KOPT-K1 (cell line): ENCODE results near the gene TLX2.
"Not testable (repeated sequence)": the region's sequence is repeated elsewhere in the genome, so short reads cannot be mapped to it uniquely, and the experiment has no call there.

Experiments
- H3K27ac ChIP-seq: fragments of 200-600 bp; sonication (generic); 2 replicates; pipeline ENCODE4 v1.5.1; 2016; ENCODE audit warnings: antibody characterized with exemption, mild to moderate bottlenecking, low read depth, low read length; ENCODE audit not compliant: poor library complexity, severe bottlenecking
- H3K36me3 ChIP-seq: fragments of 200-600 bp; sonication (generic); 2 replicates; pipeline ENCODE4 v1.5.1; 2017; ENCODE audit warnings: antibody characterized with exemption, mild to moderate bottlenecking, low read length, moderate library complexity; ENCODE audit not compliant: insufficient read depth
- H3K9me3 ChIP-seq: fragments of 200-600 bp; sonication (generic); 2 replicates; pipeline ENCODE4 v1.5.1; 2017; ENCODE audit warnings: antibody characterized with exemption, low read length, mild to moderate bottlenecking; ENCODE audit not compliant: insufficient read depth, poor library complexity, severe bottlenecking

TLX2 gene

DNA sequence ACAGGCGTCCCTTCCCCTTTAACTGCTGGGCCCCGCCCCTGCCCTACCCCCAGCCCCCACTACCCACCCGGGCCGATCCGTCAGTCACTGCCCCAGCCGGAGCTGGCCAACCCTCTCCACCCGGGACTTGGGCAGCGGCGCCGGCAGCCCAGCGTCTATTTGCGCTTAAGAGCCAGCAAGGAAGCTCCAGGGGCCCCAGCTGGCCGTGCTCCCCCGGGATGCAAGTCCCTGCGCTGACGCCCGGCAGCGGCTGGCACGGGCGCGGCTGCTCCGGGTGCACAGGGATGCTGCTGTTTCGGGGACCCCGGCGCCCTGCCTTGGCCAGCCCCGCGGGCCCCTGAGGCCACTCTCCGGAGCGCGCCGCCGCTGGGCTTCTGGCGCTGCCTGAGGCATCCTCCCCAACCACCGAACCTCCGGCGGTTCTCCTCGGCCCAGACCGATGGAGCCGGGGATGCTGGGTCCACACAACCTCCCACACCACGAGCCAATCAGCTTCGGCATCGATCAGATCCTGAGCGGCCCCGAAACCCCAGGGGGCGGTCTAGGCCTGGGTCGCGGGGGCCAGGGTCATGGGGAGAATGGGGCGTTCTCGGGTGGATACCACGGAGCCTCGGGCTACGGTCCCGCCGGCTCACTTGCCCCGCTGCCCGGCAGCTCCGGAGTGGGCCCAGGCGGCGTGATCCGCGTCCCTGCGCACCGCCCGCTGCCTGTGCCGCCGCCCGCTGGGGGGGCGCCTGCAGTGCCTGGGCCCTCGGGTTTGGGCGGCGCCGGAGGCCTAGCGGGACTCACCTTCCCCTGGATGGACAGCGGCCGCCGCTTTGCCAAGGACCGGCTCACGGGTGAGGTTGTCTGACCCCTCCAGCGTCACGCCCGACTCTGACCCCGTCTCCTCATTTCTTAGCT, at the start of gene TLX2:
TLX2 (plus strand) TSS at position 83 of the 903 bp plus-strand sequence; CDS start at position 440, 357 bp downstream.
- H3K9me3 ChIP-seq, result no peaks in the 10 kb centered on the region
- no peaks in the 10 kb centered on the region for H3K36me3 ChIP-seq
- no peak within 1 kb of the TSS for H3K27ac ChIP-seq

DNA sequence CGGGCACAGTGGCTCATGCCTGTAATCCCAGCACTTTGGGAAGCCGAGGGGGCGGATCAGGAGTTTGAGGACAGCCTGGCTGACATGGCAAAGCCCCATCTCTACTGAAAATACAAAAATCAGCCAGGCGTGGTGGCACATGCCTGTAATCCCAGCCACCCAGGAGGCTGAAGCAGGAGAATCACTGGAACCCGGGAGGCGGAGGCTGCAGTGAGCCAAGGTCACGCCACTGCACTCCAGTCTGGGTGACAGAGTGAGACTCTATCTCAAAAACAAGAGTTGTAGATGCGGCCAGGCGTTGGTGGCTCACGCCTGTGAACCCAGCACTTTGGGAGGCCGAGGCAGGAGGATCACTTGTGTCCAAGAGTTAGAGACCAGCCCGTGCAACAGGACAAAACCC, 43.5 kb upstream of the TLX2 start:
- not testable (repeated sequence) for H3K27ac ChIP-seq, H3K9me3 ChIP-seq
- peaks cover 17% of the 10 kb centered on the region for H3K36me3 ChIP-seq

DNA sequence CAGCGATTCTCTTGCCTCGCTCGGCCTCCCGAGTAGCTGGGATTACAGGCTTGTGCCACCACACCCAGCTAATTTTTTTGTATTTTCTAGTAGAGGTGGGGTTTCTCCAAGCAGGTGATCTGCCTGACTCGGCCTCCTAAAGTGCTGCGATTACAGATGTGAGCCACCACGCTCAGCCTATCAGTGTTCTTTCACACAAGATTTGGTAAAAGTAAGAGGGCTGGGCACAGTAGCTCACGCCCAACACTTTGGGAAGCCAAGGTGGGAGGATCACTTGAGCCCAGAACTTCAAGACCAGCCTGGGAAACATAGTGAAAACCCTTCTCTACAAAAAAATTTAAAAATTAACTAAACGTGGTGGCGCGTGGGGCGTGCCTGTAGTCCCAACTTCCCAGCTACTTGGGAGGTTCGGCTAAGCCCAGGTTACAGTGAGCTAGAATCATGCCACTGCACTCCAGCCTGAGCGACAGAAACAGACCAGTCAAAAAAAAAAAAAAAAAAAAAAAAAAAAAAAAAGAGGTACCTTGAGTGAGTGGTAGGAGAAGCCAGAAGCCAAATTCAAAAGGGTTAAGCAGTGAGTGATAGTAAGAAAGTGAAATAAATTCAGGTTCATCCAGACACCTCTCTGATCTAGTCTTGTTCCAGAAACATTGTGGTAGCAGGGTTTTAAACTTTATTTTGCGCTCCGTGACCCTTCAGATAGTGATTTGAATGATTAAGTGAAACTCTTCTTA, 42.8 kb upstream of the TLX2 start:
- Histone ChIP-seq H3K9me3 (no peaks in the 10 kb centered on the region), H3K27ac (peak overlapping the region; percentile 75), H3K36me3 (peaks cover 24% of the 10 kb centered on the region)

DNA sequence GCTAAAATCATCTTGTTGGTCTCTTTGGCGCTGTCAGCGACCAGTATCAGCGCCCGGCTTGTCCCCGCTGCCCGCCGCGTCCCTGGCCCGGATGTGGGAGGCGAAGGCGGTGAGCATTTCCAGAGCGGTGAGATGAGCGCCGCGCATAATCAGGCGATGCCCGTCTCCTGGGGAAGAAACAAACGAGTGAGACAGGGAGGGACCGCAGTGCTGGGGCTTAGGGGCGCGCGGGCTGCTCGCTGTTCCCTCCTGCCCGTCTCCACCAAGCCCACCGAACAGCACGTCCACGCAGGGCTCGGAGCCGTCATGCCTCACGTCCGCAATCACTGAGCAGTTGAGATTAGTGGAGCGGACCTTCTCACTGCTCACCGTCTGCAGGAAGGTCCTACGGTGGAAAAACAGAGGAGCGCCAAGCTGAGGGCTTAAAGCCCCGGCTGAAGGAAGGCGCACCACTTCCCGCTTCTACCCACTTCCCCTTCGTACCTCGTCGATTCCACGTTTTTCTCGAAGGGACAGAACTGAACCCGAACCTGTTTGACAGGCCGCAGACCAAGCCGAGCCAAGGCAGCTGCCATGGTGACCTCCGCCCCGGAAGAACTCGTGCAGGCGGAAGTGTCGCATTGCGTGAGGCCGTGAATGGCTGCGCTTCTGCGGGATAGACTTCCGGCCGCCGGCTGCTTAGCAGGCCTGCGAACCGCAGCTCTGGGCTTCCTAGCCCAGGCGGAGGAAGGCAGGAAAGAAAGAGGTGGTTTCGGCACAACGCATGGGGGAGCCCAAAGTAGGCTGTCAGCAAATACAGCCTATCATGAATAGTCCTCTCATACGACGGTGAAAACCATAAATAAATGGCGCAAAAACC, 41.9 kb upstream of the TLX2 start, which contains the start of gene MRPL53:
MRPL53 (minus strand) TSS at position 595 of the 859 bp plus-strand sequence; CDS start at position 575, 20 bp downstream.
- H3K9me3 ChIP-seq, result no peaks in the 10 kb centered on the region
- H3K27ac ChIP-seq, result peak within 1 kb of the TSS; percentile 75
- H3K36me3 ChIP-seq, result peaks cover 31% of the 10 kb centered on the region

DNA sequence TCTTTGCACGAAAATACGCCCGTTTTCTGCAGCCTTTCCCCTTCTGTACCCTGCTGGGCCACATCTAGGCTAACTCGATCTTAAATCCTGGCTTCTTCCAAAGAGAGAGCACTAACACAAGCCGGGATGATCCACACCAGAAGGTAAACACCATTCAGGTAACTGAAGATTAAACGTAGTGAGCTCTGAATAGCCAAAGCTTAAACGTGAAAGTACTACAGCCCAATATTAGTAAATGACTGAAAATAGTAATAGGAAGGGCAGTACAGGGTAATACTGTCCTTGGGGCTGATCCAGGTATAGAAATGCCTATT, 41.3 kb upstream of the TLX2 start:
- Histone ChIP-seq H3K9me3 (no peaks in the 10 kb centered on the region), H3K27ac (peak overlapping the region; percentile 75), H3K36me3 (peaks cover 37% of the 10 kb centered on the region)

- H3K36me3 ChIP-seq, result peaks cover 46% of the 10 kb centered on the region
- no peak overlapping the region for H3K27ac ChIP-seq
- H3K9me3 ChIP-seq, result no peaks in the 10 kb centered on the region
Measured at GRCh38 chr2:74474481-74474880, 39.8 kb upstream of the TLX2 start.

DNA sequence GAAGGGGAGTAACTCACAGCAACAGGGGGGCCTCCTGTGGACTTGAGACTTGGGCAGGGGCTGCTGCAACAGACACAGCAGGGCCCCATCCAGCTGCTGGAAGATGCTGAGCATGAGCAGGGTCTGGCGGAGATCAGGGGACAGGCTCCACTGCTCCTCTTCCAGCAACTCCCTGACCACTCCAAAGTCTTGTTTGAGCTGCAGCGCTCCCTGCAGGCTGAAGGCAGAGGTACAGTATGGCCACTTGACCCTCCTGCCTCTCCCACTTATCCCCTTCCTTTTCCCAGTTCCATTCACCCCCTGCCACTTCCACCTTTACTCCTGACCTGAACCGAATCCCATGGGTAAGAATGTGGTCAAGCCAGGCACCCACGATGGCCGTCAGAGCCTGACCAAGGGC, 39.4 kb upstream of the TLX2 start:
- Histone ChIP-seq H3K27ac (no peak overlapping the region), H3K9me3 (no peaks in the 10 kb centered on the region), H3K36me3 (peaks cover 50% of the 10 kb centered on the region)

- Histone ChIP-seq H3K27ac (peak overlapping the region; percentile 83), H3K36me3 (peaks cover 56% of the 10 kb centered on the region), H3K9me3 (no peaks in the 10 kb centered on the region)
Measured at GRCh38 chr2:74481431-74481830, 32.8 kb upstream of the TLX2 start.

GRCh38 chr2:74481961-74482800, 32.1 kb upstream of the TLX2 start:
- no peaks in the 10 kb centered on the region for H3K9me3 ChIP-seq

DNA sequence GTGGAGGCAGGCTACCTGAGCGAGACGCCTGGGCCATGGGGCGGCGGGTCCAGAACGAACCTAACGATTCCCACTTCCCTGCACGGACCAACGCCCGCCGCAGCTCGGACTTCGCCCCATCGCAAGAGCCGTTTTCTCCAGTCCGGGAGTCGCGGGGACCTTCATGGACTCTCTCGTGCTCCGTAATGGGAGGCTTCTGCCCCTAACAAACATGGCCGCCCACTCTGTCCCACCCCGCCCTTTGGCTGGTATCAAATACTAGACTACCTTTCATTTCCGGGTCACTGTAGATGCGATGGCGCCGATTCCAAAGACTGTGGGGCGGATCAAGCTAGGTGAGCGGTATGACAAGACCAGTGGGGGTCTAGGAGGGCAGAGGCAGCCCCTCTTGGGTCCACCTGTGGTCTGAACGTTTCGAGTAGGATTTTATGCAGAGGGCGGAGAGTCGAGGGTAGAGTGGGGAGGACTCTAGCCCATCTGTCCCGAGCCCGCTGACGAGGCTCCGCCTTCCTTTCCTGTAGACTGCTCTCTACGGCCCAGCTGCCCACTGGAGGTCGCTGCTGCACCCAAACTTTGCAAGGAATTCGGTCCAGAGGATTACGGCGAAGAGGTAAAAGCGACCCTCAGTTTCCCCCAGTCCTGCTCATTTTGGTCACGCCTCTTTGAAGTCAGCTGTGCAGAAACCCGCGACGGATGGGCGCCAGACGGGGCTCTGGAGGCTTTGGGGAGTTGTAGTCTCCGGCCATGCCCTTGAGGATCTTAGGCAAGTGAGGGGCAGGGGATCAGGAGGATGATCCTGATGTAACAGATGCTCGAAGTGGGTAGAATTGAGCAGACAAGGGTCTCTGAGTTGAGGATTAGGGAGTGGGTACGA, 31.2 kb upstream of the TLX2 start, which contains the start of the genes CCDC142 and TTC31:
CCDC142 (minus strand) TSS at position 198 of the 874 bp plus-strand sequence; CDS start at position 37, 161 bp downstream.
TTC31 (plus strand) TSS at position 281 of the 874 bp plus-strand sequence; CDS start at position 296, 15 bp downstream.
- Histone ChIP-seq H3K9me3 (no peaks in the 10 kb centered on the region), H3K27ac (peak within 1 kb of the TSS; percentile 83), H3K36me3 (peaks cover 53% of the 10 kb centered on the region)

More at GRCh38 chr2:74481961-74482800, 32.1 kb upstream of the TLX2 start:
- Histone ChIP-seq H3K36me3 (peaks cover 56% of the 10 kb centered on the region), H3K27ac (peak overlapping the region; percentile 83)

GRCh38 chr2:74483675-74484164, 30.5 kb upstream of the TLX2 start:
- H3K9me3 ChIP-seq, result not testable (repeated sequence)
- Histone ChIP-seq H3K27ac (peak overlapping the region; percentile 83), H3K36me3 (peaks cover 57% of the 10 kb centered on the region)

- peaks cover 60% of the 10 kb centered on the region for H3K36me3 ChIP-seq
- no peaks in the 10 kb centered on the region for H3K9me3 ChIP-seq
- H3K27ac ChIP-seq, result no peak overlapping the region
Measured at GRCh38 chr2:74486141-74486540, 28.1 kb upstream of the TLX2 start.
